Prostate gland (tissue), 2 donors: ENCODE measurements around the gene DBF4B.
A peak's percentile ranks its signal among the peaks of the same experiment; 100 is the strongest.

Experiments
- CTCF ChIP-seq, 4 experiments: fragments of 200-600 bp in 2 of 4; fragments of 450-650 bp in 2 of 4; sonication (generic) in 2 of 4; IDR thresholded peaks; 1 replicate in 3 of 4; 2 replicates in 1 of 4; pipeline ENCODE4 v1.5.1; 2016 to 2019; ENCODE audit warnings: antibody characterized with exemption in 4 of 4, mild to moderate bottlenecking in 2 of 4, moderate library complexity in 2 of 4
- POLR2AphosphoS5 ChIP-seq: sonication (generic); formaldehyde crosslinking; IDR thresholded peaks from one replicate; pipeline ENCODE4 v1.6.1; 2017; ENCODE audit warnings: antibody characterized with exemption

DNA sequence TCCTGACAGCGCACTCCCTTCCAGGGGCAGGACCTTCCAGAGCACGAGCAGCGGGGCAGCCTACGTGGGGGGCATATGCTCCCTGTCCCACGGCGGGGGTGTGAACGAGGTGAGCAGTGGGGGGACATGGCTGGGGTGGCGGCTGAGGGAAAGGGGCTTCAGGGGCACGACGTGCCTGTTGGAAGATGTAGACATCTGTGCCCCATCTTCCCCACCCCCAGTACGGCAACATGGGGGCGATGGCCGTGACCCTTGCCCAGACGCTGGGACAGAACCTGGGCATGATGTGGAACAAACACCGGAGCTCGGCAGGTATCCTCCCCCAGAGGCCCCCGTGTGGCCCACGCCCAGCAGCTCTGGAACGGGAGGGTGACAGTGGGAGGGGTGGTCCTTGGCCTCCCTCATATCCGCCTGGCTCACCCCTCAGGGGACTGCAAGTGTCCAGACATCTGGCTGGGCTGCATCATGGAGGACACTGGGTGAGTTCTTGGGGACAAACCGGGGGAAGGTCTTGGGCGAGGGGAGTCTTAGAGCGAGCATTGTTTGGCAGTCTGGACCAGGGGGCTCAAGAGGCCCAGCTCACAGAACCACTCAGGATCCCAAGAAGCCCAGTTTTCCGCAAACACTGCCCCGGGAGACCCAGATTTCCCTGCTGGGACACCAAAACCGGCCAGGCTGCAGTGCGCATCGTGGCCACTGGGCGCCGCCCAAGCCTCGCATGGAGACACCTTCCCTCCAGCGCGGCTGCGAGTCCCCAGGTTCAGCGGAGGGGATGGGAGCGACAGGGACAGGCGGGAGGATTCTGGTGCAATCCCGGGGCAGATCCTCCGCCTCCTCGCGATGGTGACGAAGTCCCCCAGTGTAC, 66.0 kb downstream of the DBF4B start:
- TF ChIP-seq POLR2AphosphoS5, result peak; percentile 42
- TF ChIP-seq CTCF (IDR thresholded peaks at IDR 0.05), result peak; percentile 90 to 98 (median 95)
